ENCODE results near the gene ZAP70.

- no peak for TF ChIP-seq POLR2A (IDR thresholded peaks at IDR 0.05; ENCODE audit: low read depth, low read length)
- no peak for TF ChIP-seq CTCF (IDR thresholded peaks at IDR 0.05; ENCODE audit: extremely low read depth in 1 of 2, insufficient read depth in 1 of 2, low read depth in 1 of 2, low read length in 2 of 2)
- TF ChIP-seq POLR2AphosphoS5 (IDR thresholded peaks at IDR 0.05; ENCODE audit: insufficient read depth, low read depth, low read length): no peak
- no peak for TF ChIP-seq EZH2 (IDR thresholded peaks at IDR 0.05; ENCODE audit: borderline replicate concordance, low read depth, low read length, severe bottlenecking)
- TF ChIP-seq JUN (IDR thresholded peaks at IDR 0.05; ENCODE audit: borderline replicate concordance, insufficient read depth, insufficient read length, low read depth): no peak
- no peak for TF ChIP-seq GATA2 (IDR thresholded peaks at IDR 0.05; ENCODE audit: insufficient read depth, insufficient read length, low read depth, low read length)
- TF ChIP-seq FOS (IDR thresholded peaks at IDR 0.05; ENCODE audit: borderline replicate concordance, insufficient read depth, low read length): no peak
Observed at GRCh38 chr2:97769711-97770110, 56.3 kb downstream of the ZAP70 start.
